ENCODE data around the gene JAM3.

JAM3 gene

GRCh38 chr11:134196756-134197155 lies 127.9 kb downstream of the JAM3 start:
- ATAC-seq: no peak
- TF ChIP-seq ESRRG (CRISPR knock-in tag; IDR thresholded peaks at IDR 0.05): no peak
- no peak for TF ChIP-seq GLIS3 (CRISPR knock-in tag; IDR thresholded peaks at IDR 0.05)
- no peak for TF ChIP-seq TCF4 (CRISPR knock-in tag; IDR thresholded peaks at IDR 0.05; ENCODE audit: borderline replicate concordance)
- TF ChIP-seq TOX (CRISPR knock-in tag; IDR thresholded peaks at IDR 0.05; ENCODE audit: borderline replicate concordance): no peak
- TF ChIP-seq ARNTL (CRISPR knock-in tag; IDR thresholded peaks at IDR 0.05; ENCODE audit: borderline replicate concordance, low read depth): no peak
- no peak for TF ChIP-seq CSDC2 (CRISPR knock-in tag; IDR thresholded peaks at IDR 0.05)
- TF ChIP-seq CREB5 (CRISPR knock-in tag; IDR thresholded peaks at IDR 0.05; ENCODE audit: low read depth): no peak
- no peak for TF ChIP-seq RARB (CRISPR knock-in tag; IDR thresholded peaks at IDR 0.05)
- TF ChIP-seq BACH2 (CRISPR knock-in tag; IDR thresholded peaks at IDR 0.05; ENCODE audit: borderline replicate concordance): no peak
- TF ChIP-seq ZNF70 (CRISPR knock-in tag; IDR thresholded peaks at IDR 0.05): no peak
- no peak for TF ChIP-seq ZNF565 (CRISPR knock-in tag; conservative IDR thresholded peaks at IDR 0.05; ENCODE audit: low read depth)
- no peak for TF ChIP-seq CSRNP3 (CRISPR knock-in tag; IDR thresholded peaks at IDR 0.05)
- no peak for TF ChIP-seq ZFP3 (CRISPR knock-in tag; IDR thresholded peaks at IDR 0.05)
- no peak for TF ChIP-seq OSR1 (CRISPR knock-in tag; IDR thresholded peaks at IDR 0.05)
- no peak for TF ChIP-seq ZNF8 (CRISPR knock-in tag; IDR thresholded peaks at IDR 0.05)
- TF ChIP-seq ZC3H10 (CRISPR knock-in tag; IDR thresholded peaks at IDR 0.05): no peak
- TF ChIP-seq, protein P1, sequence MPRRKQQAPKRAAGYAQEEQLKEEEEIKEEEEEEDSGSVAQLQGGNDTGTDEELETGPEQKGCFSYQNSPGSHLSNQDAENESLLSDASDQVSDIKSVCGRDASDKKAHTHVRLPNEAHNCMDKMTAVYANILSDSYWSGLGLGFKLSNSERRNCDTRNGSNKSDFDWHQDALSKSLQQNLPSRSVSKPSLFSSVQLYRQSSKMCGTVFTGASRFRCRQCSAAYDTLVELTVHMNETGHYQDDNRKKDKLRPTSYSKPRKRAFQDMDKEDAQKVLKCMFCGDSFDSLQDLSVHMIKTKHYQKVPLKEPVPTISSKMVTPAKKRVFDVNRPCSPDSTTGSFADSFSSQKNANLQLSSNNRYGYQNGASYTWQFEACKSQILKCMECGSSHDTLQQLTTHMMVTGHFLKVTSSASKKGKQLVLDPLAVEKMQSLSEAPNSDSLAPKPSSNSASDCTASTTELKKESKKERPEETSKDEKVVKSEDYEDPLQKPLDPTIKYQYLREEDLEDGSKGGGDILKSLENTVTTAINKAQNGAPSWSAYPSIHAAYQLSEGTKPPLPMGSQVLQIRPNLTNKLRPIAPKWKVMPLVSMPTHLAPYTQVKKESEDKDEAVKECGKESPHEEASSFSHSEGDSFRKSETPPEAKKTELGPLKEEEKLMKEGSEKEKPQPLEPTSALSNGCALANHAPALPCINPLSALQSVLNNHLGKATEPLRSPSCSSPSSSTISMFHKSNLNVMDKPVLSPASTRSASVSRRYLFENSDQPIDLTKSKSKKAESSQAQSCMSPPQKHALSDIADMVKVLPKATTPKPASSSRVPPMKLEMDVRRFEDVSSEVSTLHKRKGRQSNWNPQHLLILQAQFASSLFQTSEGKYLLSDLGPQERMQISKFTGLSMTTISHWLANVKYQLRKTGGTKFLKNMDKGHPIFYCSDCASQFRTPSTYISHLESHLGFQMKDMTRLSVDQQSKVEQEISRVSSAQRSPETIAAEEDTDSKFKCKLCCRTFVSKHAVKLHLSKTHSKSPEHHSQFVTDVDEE (CRISPR knock-in tag; IDR thresholded peaks at IDR 0.05): no peak
- TF ChIP-seq ZFP30 (CRISPR knock-in tag; IDR thresholded peaks at IDR 0.05): no peak

GRCh38 chr11:134199531-134199930 lies 130.7 kb downstream of the JAM3 start:
- no peak for ATAC-seq
- TF ChIP-seq CSDC2 (CRISPR knock-in tag; IDR thresholded peaks at IDR 0.05) (no peak), BACH2 (CRISPR knock-in tag; IDR thresholded peaks at IDR 0.05; ENCODE audit: borderline replicate concordance) (no peak), ZFP3 (CRISPR knock-in tag; IDR thresholded peaks at IDR 0.05) (no peak), TOX (CRISPR knock-in tag; IDR thresholded peaks at IDR 0.05; ENCODE audit: borderline replicate concordance) (no peak), ARNTL (CRISPR knock-in tag; IDR thresholded peaks at IDR 0.05; ENCODE audit: borderline replicate concordance, low read depth) (no peak), ZFP30 (CRISPR knock-in tag; IDR thresholded peaks at IDR 0.05) (no peak)

DNA sequence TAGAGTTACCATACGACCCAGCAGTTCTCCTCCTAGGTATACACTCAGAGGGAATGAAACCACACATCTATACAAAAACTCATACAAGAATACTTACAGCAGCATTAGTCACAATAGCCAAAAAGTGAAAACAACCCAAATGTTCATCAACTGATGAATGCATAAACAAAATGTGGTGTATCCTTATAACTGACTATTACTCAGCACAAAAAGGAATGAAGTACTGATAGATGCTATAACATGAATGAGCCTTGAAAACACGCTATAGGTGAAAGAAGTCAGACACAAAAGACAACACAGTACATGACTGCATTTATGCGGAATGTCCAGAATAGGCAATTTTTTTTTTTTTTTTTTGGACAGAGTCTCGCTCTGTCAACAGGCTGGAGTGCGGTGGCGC lies 131.8 kb downstream of the JAM3 start:
- TF ChIP-seq ARNTL (CRISPR knock-in tag; IDR thresholded peaks at IDR 0.05; ENCODE audit: borderline replicate concordance, low read depth) (no peak), CSDC2 (CRISPR knock-in tag; IDR thresholded peaks at IDR 0.05) (no peak), RARB (CRISPR knock-in tag; IDR thresholded peaks at IDR 0.05) (no peak), ZNF8 (CRISPR knock-in tag; IDR thresholded peaks at IDR 0.05) (no peak), OSR1 (CRISPR knock-in tag; IDR thresholded peaks at IDR 0.05) (no peak), ZC3H10 (CRISPR knock-in tag; IDR thresholded peaks at IDR 0.05) (no peak), SNAI2 (CRISPR knock-in tag; IDR thresholded peaks at IDR 0.05) (no peak), PPARA (CRISPR knock-in tag; IDR thresholded peaks at IDR 0.05; ENCODE audit: borderline replicate concordance) (no peak), ZNF70 (CRISPR knock-in tag; IDR thresholded peaks at IDR 0.05) (no peak), ISL1 (CRISPR knock-in tag; IDR thresholded peaks at IDR 0.05) (no peak), GLIS3 (CRISPR knock-in tag; IDR thresholded peaks at IDR 0.05) (no peak), ZFP30 (CRISPR knock-in tag; IDR thresholded peaks at IDR 0.05) (no peak), ZFP3 (CRISPR knock-in tag; IDR thresholded peaks at IDR 0.05) (no peak), ESRRG (CRISPR knock-in tag; IDR thresholded peaks at IDR 0.05) (no peak), ZNF565 (CRISPR knock-in tag; conservative IDR thresholded peaks at IDR 0.05; ENCODE audit: low read depth) (no peak), BACH2 (CRISPR knock-in tag; IDR thresholded peaks at IDR 0.05; ENCODE audit: borderline replicate concordance) (no peak), CREB5 (CRISPR knock-in tag; IDR thresholded peaks at IDR 0.05; ENCODE audit: low read depth) (no peak), TOX (CRISPR knock-in tag; IDR thresholded peaks at IDR 0.05; ENCODE audit: borderline replicate concordance) (no peak)
- TF ChIP-seq, protein P2, sequence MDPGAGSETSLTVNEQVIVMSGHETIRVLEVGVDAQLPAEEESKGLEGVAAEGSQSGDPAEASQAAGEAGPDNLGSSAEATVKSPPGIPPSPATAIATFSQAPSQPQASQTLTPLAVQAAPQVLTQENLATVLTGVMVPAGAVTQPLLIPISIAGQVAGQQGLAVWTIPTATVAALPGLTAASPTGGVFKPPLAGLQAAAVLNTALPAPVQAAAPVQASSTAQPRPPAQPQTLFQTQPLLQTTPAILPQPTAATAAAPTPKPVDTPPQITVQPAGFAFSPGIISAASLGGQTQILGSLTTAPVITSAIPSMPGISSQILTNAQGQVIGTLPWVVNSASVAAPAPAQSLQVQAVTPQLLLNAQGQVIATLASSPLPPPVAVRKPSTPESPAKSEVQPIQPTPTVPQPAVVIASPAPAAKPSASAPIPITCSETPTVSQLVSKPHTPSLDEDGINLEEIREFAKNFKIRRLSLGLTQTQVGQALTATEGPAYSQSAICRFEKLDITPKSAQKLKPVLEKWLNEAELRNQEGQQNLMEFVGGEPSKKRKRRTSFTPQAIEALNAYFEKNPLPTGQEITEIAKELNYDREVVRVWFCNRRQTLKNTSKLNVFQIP (CRISPR knock-in tag; IDR thresholded peaks at IDR 0.05; ENCODE audit: borderline replicate concordance, low read depth): no peak
- TF ChIP-seq, protein P1 (CRISPR knock-in tag; IDR thresholded peaks at IDR 0.05): no peak
- ATAC-seq: no peak
